Transverse colon (tissue), 4 donors: ENCODE measurements around the gene CBX3. TPM values are rescaled to one million over a fixed set of nuclear protein-coding genes. Genes with fewer than 3 reads are reported as not detected.

ENCODE experiments used
- DNase-seq: peaks from one replicate; pipeline ENCODE4 v3.0.0-alpha.2; 2019
- H3K27ac ChIP-seq, 4 donors: fragments of 200-600 bp; sonication (generic); 2 replicates each; pipeline ENCODE4 v1.5.1; 2016 to 2018; ENCODE audit warnings: inconsistent platforms in 4 of 4
- H3K27me3 ChIP-seq: fragments of 200-600 bp; sonication (generic); 2 replicates; pipeline ENCODE4 v1.5.1; 2017; ENCODE audit warnings: inconsistent platforms
- H3K36me3 ChIP-seq, 4 donors: fragments of 200-600 bp; sonication (generic); 2 replicates each; pipeline ENCODE4 v1.5.1; 2017 to 2019; ENCODE audit warnings: inconsistent platforms in 4 of 4
- H3K4me1 ChIP-seq, 4 donors: fragments of 200-600 bp; sonication (generic); 2 replicates each; pipeline ENCODE4 v1.5.1; 2017 to 2020; ENCODE audit warnings: inconsistent platforms in 4 of 4
- H3K4me3 ChIP-seq, 4 donors: fragments of 200-600 bp; sonication (generic); 1 replicate in 1 of 4; 2 replicates in 3 of 4; pipeline versions ENCODE4 v1.5.1 to v1.6.1; 2017 to 2019; ENCODE audit warnings: inconsistent platforms in 4 of 4
- H3K9me3 ChIP-seq, 2 donors: fragments of 200-600 bp; sonication (generic); 2 replicates each; pipeline ENCODE4 v1.5.1; 2017 to 2019; ENCODE audit warnings: inconsistent platforms in 2 of 2
- EP300 ChIP-seq: sonication (generic); formaldehyde crosslinking; IDR thresholded peaks from one replicate; pipeline ENCODE4 v1.6.1; 2017; ENCODE audit warnings: antibody characterized with exemption, low read depth
- POLR2A ChIP-seq: fragments of 450-650 bp; IDR thresholded peaks from one replicate; pipeline ENCODE4 v1.6.1; 2016; ENCODE audit warnings: antibody characterized with exemption, mild to moderate bottlenecking, moderate library complexity
- POLR2AphosphoS5 ChIP-seq, 3 donors: sonication (generic); formaldehyde crosslinking; IDR thresholded peaks; one replicate each; pipeline ENCODE4 v1.6.1; 2016; ENCODE audit warnings: antibody characterized with exemption in 3 of 3
- WGBS, 2 donors: methylation state at CpG; one replicate each; pipeline ENCODE4 v1.1.5; 2018; ENCODE audit warnings: low coverage in 1 of 2; 5-methylcytosine and 5-hydroxymethylcytosine counted together
- in situ Hi-C, 4 donors: fragments of 200-750 bp; cut with MboI; loops; one replicate each; pipeline versions ENCODE4 v1.15.0 to v1.15.1; 2017; ENCODE audit warnings: low sequenced_read_pairs in 3 of 4, low pct_ligation_motif_present in 1 of 4, low pct_unique_long_range_greater_than_20kb in 1 of 4
- intact Hi-C: fragments of 100-400 bp; cut with DNase I; formaldehyde crosslinking; loops from one replicate; pipeline ENCODE4 v1.15.1; 2023; ENCODE audit warnings: low total_unique reads
- total RNA-seq, 4 donors: library from RNA; depleted of rRNA; stranded (reverse); fragments of >200 nt; gene quantifications; one replicate each; pipeline ENCODE4 v1.1.0, GENCODE V29; 2016
- TF ChIP-seq, protein P1 (sequence below), 5 experiments: fragments of 200-600 bp in 3 of 5; fragments of 450-650 bp in 2 of 5; sonication (generic) in 3 of 5; IDR thresholded peaks; 1 replicate in 2 of 5; 2 replicates in 3 of 5; pipeline ENCODE4 v1.5.1; 2016 to 2017; ENCODE audit warnings: antibody characterized with exemption in 5 of 5, inconsistent platforms in 3 of 5, mild to moderate bottlenecking in 2 of 5, moderate library complexity in 1 of 5

CBX3 gene
- total RNA-seq, 4 donors from 2014 or later = 48.2 to 107 (median 60.3) TPM

DNA sequence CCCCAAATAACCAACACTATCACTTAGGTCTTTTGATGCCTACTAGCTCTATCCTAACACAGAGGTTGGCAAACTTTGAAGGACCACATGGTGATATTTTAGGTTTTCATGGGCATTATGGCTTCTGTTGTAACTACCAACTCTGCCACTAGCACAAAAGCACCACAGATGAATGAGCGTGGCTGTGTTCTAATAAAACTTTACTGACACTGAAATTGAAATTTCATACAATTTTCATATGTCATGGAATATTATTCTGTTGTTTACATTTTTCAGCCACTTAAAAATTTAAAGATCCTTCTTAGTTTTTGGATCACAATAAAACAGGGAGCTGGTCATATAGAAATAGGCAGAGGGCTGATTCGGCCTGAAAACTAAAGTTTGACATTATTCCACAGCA lies 26.4 kb downstream of the CBX3 start:
- H3K4me3 ChIP-seq = no peak overlapping the region
- peaks cover 5% of the 10 kb centered on the region for H3K27me3 ChIP-seq
- H3K9me3 ChIP-seq = no peaks in the 10 kb centered on the region
- DNase-seq = no peak
- no peaks in the 10 kb centered on the region for H3K4me1 ChIP-seq
- H3K36me3 ChIP-seq = no peaks in the 10 kb centered on the region
- in situ Hi-C loops = no loop called here
- no peak overlapping the region for H3K27ac ChIP-seq
- TF ChIP-seq, protein P1, sequence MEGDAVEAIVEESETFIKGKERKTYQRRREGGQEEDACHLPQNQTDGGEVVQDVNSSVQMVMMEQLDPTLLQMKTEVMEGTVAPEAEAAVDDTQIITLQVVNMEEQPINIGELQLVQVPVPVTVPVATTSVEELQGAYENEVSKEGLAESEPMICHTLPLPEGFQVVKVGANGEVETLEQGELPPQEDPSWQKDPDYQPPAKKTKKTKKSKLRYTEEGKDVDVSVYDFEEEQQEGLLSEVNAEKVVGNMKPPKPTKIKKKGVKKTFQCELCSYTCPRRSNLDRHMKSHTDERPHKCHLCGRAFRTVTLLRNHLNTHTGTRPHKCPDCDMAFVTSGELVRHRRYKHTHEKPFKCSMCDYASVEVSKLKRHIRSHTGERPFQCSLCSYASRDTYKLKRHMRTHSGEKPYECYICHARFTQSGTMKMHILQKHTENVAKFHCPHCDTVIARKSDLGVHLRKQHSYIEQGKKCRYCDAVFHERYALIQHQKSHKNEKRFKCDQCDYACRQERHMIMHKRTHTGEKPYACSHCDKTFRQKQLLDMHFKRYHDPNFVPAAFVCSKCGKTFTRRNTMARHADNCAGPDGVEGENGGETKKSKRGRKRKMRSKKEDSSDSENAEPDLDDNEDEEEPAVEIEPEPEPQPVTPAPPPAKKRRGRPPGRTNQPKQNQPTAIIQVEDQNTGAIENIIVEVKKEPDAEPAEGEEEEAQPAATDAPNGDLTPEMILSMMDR (IDR thresholded peaks at IDR 0.05) = no peak
- TF ChIP-seq POLR2A = no peak
- TF ChIP-seq EP300 = no peak
- TF ChIP-seq POLR2AphosphoS5 (IDR thresholded peaks at IDR 0.05) = no peak
- intact Hi-C loops = no loop called here
- WGBS, 2 donors = 95 to 100% methylated on average over 2 of the region's 2 CpGs

DNA sequence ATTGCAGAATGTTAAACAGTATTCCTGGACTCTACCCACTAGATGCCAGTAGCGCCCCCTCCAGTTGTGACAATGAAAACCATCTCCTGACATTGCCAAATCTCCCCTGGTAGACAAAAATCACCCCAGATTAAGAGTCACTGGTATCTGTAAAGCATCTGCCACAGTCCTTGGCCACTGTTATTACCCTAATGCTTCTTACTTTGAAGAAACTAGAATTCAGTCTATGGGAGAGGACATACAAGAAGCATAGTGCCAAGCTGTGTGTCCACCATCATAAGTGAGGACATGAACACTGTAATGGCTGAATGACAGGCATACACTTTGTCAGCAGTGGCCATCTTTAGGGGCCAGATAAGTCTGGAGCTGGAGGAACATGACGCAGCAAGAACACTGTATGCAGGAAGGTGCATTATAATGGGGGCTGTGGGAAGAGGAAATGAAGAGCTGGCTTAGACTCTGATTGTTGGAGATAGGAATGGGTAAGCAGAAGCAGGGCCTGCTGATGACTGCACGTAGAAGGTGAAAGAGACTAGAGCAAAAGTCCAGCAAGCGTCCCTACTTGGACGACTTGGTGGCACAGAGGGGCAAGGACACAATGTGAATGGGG lies 32.5 kb downstream of the CBX3 start:
- Histone ChIP-seq H3K9me3 (no peaks in the 10 kb centered on the region), H3K4me1 (no peaks in the 10 kb centered on the region), H3K36me3 (no peaks in the 10 kb centered on the region), H3K27me3 (no peaks in the 10 kb centered on the region), H3K27ac (no peak overlapping the region), H3K4me3 (no peak overlapping the region)
- 82 to 95% methylated on average over 4 to 5 of the region's 5 CpGs for WGBS, 2 donors
- in situ Hi-C loops = no loop called here
- DNase-seq = no peak
- intact Hi-C loops = no loop called here
- TF ChIP-seq, protein P1 (IDR thresholded peaks at IDR 0.05) = no peak
- no peak for TF ChIP-seq EP300
- TF ChIP-seq POLR2A = no peak
- TF ChIP-seq POLR2AphosphoS5 (IDR thresholded peaks at IDR 0.05) = no peak

DNA sequence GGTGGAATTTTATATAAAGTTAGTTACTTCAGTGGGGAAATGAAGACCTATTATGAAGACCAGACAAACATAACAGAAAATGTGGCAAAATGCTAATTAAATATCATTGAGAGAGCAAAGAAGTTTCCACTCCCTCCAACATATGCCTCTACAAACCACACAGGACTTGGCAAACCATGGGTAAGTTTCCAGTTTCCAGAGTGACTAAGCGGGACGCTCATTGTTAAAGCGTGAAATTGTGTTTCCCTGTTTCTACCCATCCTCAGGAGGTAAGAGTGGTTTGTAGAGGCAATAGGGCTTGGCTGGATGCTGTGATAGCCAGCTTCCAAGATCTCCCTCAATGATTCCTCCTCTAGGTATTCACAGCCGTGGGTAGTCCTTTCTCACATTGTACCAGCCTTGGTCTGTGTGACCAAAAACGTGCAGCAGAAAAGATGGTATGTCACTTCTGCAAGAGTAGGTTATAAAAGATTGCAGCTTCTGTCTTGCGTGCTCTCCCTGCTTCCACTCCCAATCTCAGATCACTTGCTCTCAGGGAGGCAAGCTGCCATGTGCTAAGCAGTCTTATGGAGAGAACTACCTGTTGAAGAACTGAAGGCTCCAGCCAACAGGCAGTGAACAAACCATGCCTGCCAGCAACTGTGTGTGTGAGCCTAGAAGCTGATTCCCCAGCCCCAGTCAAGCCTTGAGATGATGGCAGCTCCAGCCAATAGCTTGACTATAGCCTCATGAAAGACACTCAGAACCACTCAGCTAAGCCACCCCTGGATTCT lies 35.7 kb downstream of the CBX3 start:
- no peaks in the 10 kb centered on the region for H3K9me3 ChIP-seq
- H3K36me3 ChIP-seq = no peaks in the 10 kb centered on the region
- H3K4me3 ChIP-seq = no peak overlapping the region
- no peak for DNase-seq
- H3K4me1 ChIP-seq = no peaks in the 10 kb centered on the region
- intact Hi-C loops = no loop called here
- no peaks in the 10 kb centered on the region for H3K27me3 ChIP-seq
- in situ Hi-C loops = no loop called here
- WGBS, 2 donors = 83 to 85% methylated on average over 3 to 6 of the region's 6 CpGs
- H3K27ac ChIP-seq = no peak overlapping the region
- TF ChIP-seq POLR2AphosphoS5 (IDR thresholded peaks at IDR 0.05) (no peak), EP300 (no peak), POLR2A (no peak)
- TF ChIP-seq, protein P1 (IDR thresholded peaks at IDR 0.05) = no peak

DNA sequence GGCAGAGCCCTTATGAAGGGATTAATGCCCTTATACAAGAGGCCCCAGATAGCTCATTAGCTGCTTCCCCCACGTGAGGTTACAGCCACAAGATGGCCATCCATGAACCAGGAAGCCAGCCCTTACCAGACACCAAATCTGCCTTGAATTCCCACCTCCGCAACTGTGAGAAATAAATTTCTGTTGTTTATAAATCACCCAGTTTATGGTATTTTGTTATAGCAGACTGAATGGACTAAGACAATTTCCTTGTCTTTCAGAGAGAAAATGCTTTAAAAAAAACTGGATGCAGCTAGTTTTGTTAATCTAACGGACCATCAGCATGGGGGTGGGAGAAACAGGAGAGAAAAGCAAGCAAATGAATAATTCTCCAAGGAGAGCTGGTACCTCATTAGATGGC lies 36.5 kb downstream of the CBX3 start:
- in situ Hi-C loops (no loop called here), intact Hi-C loops (no loop called here)
- WGBS, 2 donors = 60 to 61% methylated on average over 2 to 3 of the region's 3 CpGs
- Histone ChIP-seq H3K4me3 (no peak overlapping the region), H3K27ac (no peak overlapping the region), H3K36me3 (no peaks in the 10 kb centered on the region), H3K4me1 (no peaks in the 10 kb centered on the region), H3K9me3 (no peaks in the 10 kb centered on the region), H3K27me3 (no peaks in the 10 kb centered on the region)
- TF ChIP-seq POLR2A = no peak
- no peak for TF ChIP-seq EP300
- TF ChIP-seq, protein P1 (IDR thresholded peaks at IDR 0.05) = no peak
- no peak for DNase-seq
